A673 (cell line): ENCODE measurements around the gene SEMA6D.

Experiments
- CTCF ChIP-seq: fragments of 300-800, 200-600 bp; sonication (generic); conservative IDR thresholded peaks from 2 replicates; pipeline ENCODE4 v1.5.1; 2017; ENCODE audit warnings: low read depth, mild to moderate bottlenecking, antibody characterized with exemption, low read length, moderate library complexity, mixed read lengths
- EZH2 ChIP-seq: fragments of 200-600 bp; sonication (generic); IDR thresholded peaks from 2 replicates; pipeline ENCODE4 v1.6.1; 2017; ENCODE audit warnings: borderline replicate concordance, low read depth, mild to moderate bottlenecking, mixed read lengths, antibody characterized with exemption, low read length; ENCODE audit not compliant: poor library complexity, severe bottlenecking

- TF ChIP-seq CTCF (no peak), EZH2 (no peak)
Observed at GRCh38 chr15:47786371-47786770, 69.1 kb downstream of the SEMA6D start.
